ENCODE results near the gene C1QTNF8.

DNA sequence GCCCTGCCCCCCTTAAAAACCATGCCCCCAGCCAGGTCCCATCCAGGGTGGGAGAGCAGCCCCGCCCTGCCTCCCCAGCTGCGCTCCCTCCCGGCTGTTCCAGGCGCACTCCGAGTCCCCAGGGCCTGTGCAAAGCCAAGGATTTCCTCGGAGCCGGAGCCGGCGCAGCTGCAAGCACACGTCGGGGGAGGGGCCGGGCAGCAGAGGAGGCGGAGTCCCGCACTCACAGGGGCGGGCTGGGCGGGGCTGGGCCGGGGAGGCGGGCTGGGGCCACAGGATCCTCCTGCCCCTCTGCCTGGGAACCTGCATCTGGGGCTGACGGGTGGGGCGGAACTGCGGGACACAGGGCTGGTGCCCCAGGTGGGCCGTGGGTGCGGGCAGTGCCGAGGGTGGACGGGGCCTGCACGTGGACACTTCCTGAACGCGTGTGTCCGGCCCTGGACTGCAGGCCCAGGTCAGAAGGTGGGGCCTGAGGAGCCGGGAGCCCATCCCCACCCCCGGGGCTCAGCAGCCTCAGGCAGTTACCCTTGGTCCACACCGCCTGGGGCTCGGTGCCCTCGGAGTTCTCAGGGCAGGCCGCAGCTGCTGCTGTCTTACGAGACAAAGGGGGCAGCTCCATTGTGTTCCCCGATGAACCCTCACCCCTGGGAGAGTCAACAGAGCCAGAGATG, 47.5 kb downstream of the C1QTNF8 start:
- TF ChIP-seq, protein P1, sequence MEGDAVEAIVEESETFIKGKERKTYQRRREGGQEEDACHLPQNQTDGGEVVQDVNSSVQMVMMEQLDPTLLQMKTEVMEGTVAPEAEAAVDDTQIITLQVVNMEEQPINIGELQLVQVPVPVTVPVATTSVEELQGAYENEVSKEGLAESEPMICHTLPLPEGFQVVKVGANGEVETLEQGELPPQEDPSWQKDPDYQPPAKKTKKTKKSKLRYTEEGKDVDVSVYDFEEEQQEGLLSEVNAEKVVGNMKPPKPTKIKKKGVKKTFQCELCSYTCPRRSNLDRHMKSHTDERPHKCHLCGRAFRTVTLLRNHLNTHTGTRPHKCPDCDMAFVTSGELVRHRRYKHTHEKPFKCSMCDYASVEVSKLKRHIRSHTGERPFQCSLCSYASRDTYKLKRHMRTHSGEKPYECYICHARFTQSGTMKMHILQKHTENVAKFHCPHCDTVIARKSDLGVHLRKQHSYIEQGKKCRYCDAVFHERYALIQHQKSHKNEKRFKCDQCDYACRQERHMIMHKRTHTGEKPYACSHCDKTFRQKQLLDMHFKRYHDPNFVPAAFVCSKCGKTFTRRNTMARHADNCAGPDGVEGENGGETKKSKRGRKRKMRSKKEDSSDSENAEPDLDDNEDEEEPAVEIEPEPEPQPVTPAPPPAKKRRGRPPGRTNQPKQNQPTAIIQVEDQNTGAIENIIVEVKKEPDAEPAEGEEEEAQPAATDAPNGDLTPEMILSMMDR (IDR thresholded peaks at IDR 0.05; ENCODE audit: borderline replicate concordance, extremely low read depth, low read length, poor library complexity, severe bottlenecking), result no peak
- TF ChIP-seq EZH2 (IDR thresholded peaks at IDR 0.05; ENCODE audit: borderline replicate concordance, low read depth, low read length, severe bottlenecking), result no peak

All from DND-41 (cell line).